AG04449 (cell line): ENCODE data around the gene ZNF428.

Source experiments
- CTCF ChIA-PET: fragments of 350-600 bp; formaldehyde crosslinking; extraction: SDS; loops from one replicate; lab custom pipeline; 2021; ENCODE audit warnings: antibody characterized with exemption; lab: Yijun Ruan, JAX
- POLR2A ChIA-PET: fragments of 400-600, 350-600 bp; formaldehyde crosslinking; extraction: SDS; loops from one replicate; lab custom pipeline; 2020; ENCODE audit warnings: antibody characterized with exemption, inconsistent platforms; lab: Yijun Ruan, JAX
- DNase-seq: peaks from one replicate; pipeline ENCODE4 v3.0.0-alpha.2; 2010; ENCODE audit warnings: low read depth, low spot score
- H3K4me3 ChIP-seq: 2 replicates; pipeline ENCODE4 v1.5.1; 2011; ENCODE audit warnings: low read depth, mild to moderate bottlenecking, control low read depth, low read length
- CTCF ChIP-seq: IDR thresholded peaks from one replicate; pipeline ENCODE4 v1.5.1; 2011; ENCODE audit warnings: mild to moderate bottlenecking, moderate library complexity, low read length, control low read depth, inconsistent platforms; ENCODE audit not compliant: insufficient read depth; ENCODE audit errors: missing control alignments

Gene ZNF428

GRCh38 chr19:43575156-43575950, 44.1 kb downstream of the ZNF428 start, which contains the start of the genes PINLYP and XRCC1:
TSS of gene PINLYP (plus strand) at chr19:43575801. CDS start at chr19:43577192, 1,391 bp downstream.
TSS of gene XRCC1 (minus strand) at chr19:43575527. CDS start at chr19:43575458, 69 bp downstream.
- POLR2A ChIA-PET, result interaction anchor here (0.7 to 0.8 kb wide), 2 partner anchors 9 to 19 kb away, joined by 3 to 4 read pairs; no protein-coding TSS in a partner anchor
- peak within 1 kb of the TSS; percentile 92 for H3K4me3 ChIP-seq
- CTCF ChIA-PET, result interaction anchor here (0.6 to 2.7 kb wide), 7 partner anchors 9 to 128 kb away, joined by 3 to 21 read pairs (median 4); no protein-coding TSS in a partner anchor
- DNase-seq, result peak; percentile 80
- TF ChIP-seq CTCF, result no peak

- TF ChIP-seq CTCF, result no peak
- CTCF ChIA-PET, result interaction anchor here (0.8 to 2.7 kb wide), 6 partner anchors 9 to 127 kb away, joined by 3 to 21 read pairs (median 4); no protein-coding TSS in a partner anchor
- no peak for DNase-seq
- POLR2A ChIA-PET, result interaction anchor here (0.7 to 0.8 kb wide), 2 partner anchors 10 to 20 kb away, joined by 3 to 4 read pairs; no protein-coding TSS in a partner anchor
- H3K4me3 ChIP-seq, result peak overlapping the region; percentile 92
Measured at GRCh38 chr19:43574424-43575155, 44.8 kb downstream of the ZNF428 start.

GRCh38 chr19:43572171-43572588, 47.2 kb downstream of the ZNF428 start:
- ChIA-PET CTCF (interaction anchor here (0.9 to 2.6 kb wide), 5 partner anchors 8 to 125 kb away, joined by 3 to 16 read pairs (median 4); no protein-coding TSS in a partner anchor), POLR2A (no interaction called here)
- DNase-seq, result no peak
- no peak overlapping the region for H3K4me3 ChIP-seq
- no peak for TF ChIP-seq CTCF

- H3K4me3 ChIP-seq, result no peak overlapping the region
- TF ChIP-seq CTCF, result no peak
- no peak for DNase-seq
- ChIA-PET POLR2A (no interaction called here), CTCF (interaction anchor here (1.0 to 2.7 kb wide), 6 partner anchors 13 to 35 kb away, joined by 3 to 16 read pairs (median 5); no protein-coding TSS in a partner anchor)
Measured at GRCh38 chr19:43570174-43570791, 49.1 kb downstream of the ZNF428 start.

GRCh38 chr19:43569657-43570056, 49.8 kb downstream of the ZNF428 start:
- ChIA-PET CTCF (interaction anchor here (1.4 to 2.7 kb wide), 4 partner anchors 12 to 35 kb away, joined by 4 to 9 read pairs (median 5); no protein-coding TSS in a partner anchor), POLR2A (no interaction called here)
- H3K4me3 ChIP-seq, result no peak overlapping the region
- TF ChIP-seq CTCF, result no peak
- no peak for DNase-seq
